Endodermal cell (in vitro differentiated cells): ENCODE data around the gene SAMD14. TPM values are rescaled to one million over a fixed set of nuclear protein-coding genes. Genes with fewer than 3 reads are reported as not detected.

Experiments used
- DNase-seq: peaks from one replicate; pipeline ENCODE4 v3.0.0-alpha.2; 2017
- H3K27ac ChIP-seq: 2 replicates; pipeline ENCODE4 v1.5.1; 2013; ENCODE audit warnings: mild to moderate bottlenecking, low read depth, low read length, moderate library complexity
- H3K27me3 ChIP-seq: 2 replicates; pipeline ENCODE4 v1.6.1; 2013; ENCODE audit warnings: mild to moderate bottlenecking, low read length, moderate library complexity; ENCODE audit not compliant: insufficient read depth, control insufficient read depth, poor library complexity, severe bottlenecking
- H3K36me3 ChIP-seq: 2 replicates; pipeline ENCODE4 v1.7.0; 2013; ENCODE audit warnings: mild to moderate bottlenecking, low read length, moderate library complexity; ENCODE audit not compliant: control insufficient read depth, insufficient read depth
- H3K4me1 ChIP-seq: one replicate; pipeline ENCODE4 v1.7.0; 2013; ENCODE audit warnings: low read length; ENCODE audit not compliant: control insufficient read depth, insufficient read depth
- H3K4me3 ChIP-seq: 2 replicates; pipeline ENCODE4 v1.5.1; 2013; ENCODE audit warnings: mild to moderate bottlenecking, low read length, moderate library complexity
- H3K9ac ChIP-seq: 2 replicates; pipeline ENCODE4 v1.6.1; 2013; ENCODE audit warnings: mild to moderate bottlenecking, low read length, moderate library complexity; ENCODE audit not compliant: poor library complexity, severe bottlenecking; ENCODE audit errors: extremely low read depth
- H3K9me3 ChIP-seq: 2 replicates; pipeline ENCODE4 v1.6.1; 2013; ENCODE audit warnings: mild to moderate bottlenecking, low read length, moderate library complexity; ENCODE audit not compliant: control insufficient read depth
- H3K27ac Mint-ChIP-seq: 2 replicates; pipeline ENCODE4 v1.8.0; 2020; ENCODE audit warnings: mixed read lengths
- H3K27me3 Mint-ChIP-seq: 2 replicates; pipeline ENCODE4 v1.8.0; 2021; ENCODE audit warnings: mild to moderate bottlenecking, mixed read lengths; ENCODE audit not compliant: insufficient read depth
- H3K36me3 Mint-ChIP-seq: 2 replicates; pipeline ENCODE4 v1.8.0; 2020; ENCODE audit warnings: low read depth, mixed read lengths
- H3K4me1 Mint-ChIP-seq: 2 replicates; pipeline ENCODE4 v1.8.0; 2020; ENCODE audit warnings: mixed read lengths
- H3K4me3 Mint-ChIP-seq: 2 replicates; pipeline ENCODE4 v1.8.0; 2020; ENCODE audit warnings: mild to moderate bottlenecking, moderate library complexity, mixed read lengths
- H3K9me3 Mint-ChIP-seq: 2 replicates; pipeline ENCODE4 v1.8.0; 2020; ENCODE audit warnings: mild to moderate bottlenecking, mixed read lengths
- WGBS, 2 experiments: methylation state at CpG; one replicate each; pipeline versions ENCODE4 v1.1.5 to v1.1.7; 2013; ENCODE audit warnings: missing lambda C conversion rate in 2 of 2, mixed read lengths in 1 of 2; ENCODE audit not compliant: insufficient coverage in 1 of 2, insufficient read length in 1 of 2; 5-methylcytosine and 5-hydroxymethylcytosine counted together
- total RNA-seq, 2 donors: library from RNA; stranded (reverse); fragmentation: NEBNext Ultra II Directional in 1 of 2; extraction: Animal tissue kit (Norgen Biotek cat#: 25700) in 1 of 2; gene quantifications; 2 replicates in 1 of 2; 3 replicates in 1 of 2; pipeline ENCODE4 v1.2.1, GENCODE V29; 2021
- TF ChIP-seq, protein P1 (sequence below): fragments of 200-600 bp; sonication (generic); conservative IDR thresholded peaks from 2 replicates; pipeline ENCODE4 v1.5.0; 2021; ENCODE audit warnings: antibody characterized with exemption, mild to moderate bottlenecking

Gene SAMD14
- total RNA-seq, 2 donors from 2014 or later: 9.5 to 23.2 TPM

DNA sequence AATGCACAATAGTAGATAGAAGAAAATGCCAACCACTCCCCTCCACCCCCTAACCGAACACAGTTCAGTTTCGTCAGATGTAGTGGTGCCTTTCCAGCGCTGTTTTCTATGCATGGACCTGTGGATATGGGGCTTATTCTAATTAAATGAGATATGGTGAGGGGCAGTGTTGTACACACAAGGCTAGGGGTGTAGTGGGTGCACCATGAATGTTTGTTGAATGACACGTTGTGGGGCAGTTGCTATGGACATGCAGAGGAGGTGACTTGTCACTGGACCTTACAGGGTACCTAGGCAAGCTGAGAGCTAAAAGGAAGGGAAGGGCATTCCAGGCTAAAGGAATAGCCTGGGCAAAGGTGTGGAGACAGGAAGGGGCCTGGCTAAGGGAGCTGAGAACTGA lies 31.4 kb downstream of the SAMD14 start:
- H3K27me3 ChIP-seq: no peaks in the 10 kb centered on the region
- Mint-ChIP-seq H3K4me3 (no peak overlapping the region), H3K36me3 (peaks cover 11% of the 10 kb centered on the region), H3K9me3 (no peaks in the 10 kb centered on the region), H3K27ac (no peak overlapping the region), H3K4me1 (peaks cover 37% of the 10 kb centered on the region), H3K27me3 (no peaks in the 10 kb centered on the region)
- H3K4me3 ChIP-seq: no peak overlapping the region
- no peaks in the 10 kb centered on the region for H3K9me3 ChIP-seq
- no peak overlapping the region for H3K9ac ChIP-seq
- DNase-seq: no peak
- peaks cover 7% of the 10 kb centered on the region for H3K4me1 ChIP-seq
- no peak overlapping the region for H3K27ac ChIP-seq
- H3K36me3 ChIP-seq: peaks cover 8% of the 10 kb centered on the region
- 89 to 92% methylated on average over 1 to 4 of the region's 4 CpGs for WGBS, 2 experiments
- TF ChIP-seq, protein P1, sequence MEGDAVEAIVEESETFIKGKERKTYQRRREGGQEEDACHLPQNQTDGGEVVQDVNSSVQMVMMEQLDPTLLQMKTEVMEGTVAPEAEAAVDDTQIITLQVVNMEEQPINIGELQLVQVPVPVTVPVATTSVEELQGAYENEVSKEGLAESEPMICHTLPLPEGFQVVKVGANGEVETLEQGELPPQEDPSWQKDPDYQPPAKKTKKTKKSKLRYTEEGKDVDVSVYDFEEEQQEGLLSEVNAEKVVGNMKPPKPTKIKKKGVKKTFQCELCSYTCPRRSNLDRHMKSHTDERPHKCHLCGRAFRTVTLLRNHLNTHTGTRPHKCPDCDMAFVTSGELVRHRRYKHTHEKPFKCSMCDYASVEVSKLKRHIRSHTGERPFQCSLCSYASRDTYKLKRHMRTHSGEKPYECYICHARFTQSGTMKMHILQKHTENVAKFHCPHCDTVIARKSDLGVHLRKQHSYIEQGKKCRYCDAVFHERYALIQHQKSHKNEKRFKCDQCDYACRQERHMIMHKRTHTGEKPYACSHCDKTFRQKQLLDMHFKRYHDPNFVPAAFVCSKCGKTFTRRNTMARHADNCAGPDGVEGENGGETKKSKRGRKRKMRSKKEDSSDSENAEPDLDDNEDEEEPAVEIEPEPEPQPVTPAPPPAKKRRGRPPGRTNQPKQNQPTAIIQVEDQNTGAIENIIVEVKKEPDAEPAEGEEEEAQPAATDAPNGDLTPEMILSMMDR: no peak

DNA sequence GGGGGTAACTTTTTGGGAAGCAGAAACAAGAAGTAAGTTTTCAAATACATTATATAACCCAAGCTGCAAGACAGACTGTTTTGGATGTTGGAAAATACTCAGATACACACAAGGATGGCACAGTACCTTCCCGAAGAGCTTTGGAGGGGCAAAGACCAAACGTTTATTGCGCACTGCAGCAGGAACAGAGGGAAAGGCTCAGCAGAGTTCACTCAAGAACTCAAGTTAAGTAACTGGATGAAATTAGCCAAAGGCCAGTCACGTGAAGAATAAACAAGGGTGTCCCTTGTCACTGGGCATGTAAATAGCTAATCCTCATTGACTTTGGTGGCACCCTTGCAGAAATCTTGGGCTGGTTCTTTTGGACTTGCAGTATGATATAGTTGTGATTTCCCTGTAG lies 32.0 kb downstream of the SAMD14 start:
- TF ChIP-seq, protein P1: no peak
- Mint-ChIP-seq H3K36me3 (peaks cover 11% of the 10 kb centered on the region), H3K27ac (no peak overlapping the region), H3K4me3 (no peak overlapping the region), H3K9me3 (no peaks in the 10 kb centered on the region), H3K27me3 (peaks cover under 1% of the 10 kb centered on the region), H3K4me1 (peaks cover 37% of the 10 kb centered on the region)
- WGBS, 2 experiments: 92 to 96% methylated on average over 4 of the region's 4 CpGs
- H3K9ac ChIP-seq: no peak overlapping the region
- DNase-seq: no peak
- no peaks in the 10 kb centered on the region for H3K27me3 ChIP-seq
- no peak overlapping the region for H3K27ac ChIP-seq
- peaks cover 7% of the 10 kb centered on the region for H3K4me1 ChIP-seq
- no peaks in the 10 kb centered on the region for H3K9me3 ChIP-seq
- H3K36me3 ChIP-seq: peaks cover 8% of the 10 kb centered on the region
- no peak overlapping the region for H3K4me3 ChIP-seq

DNA sequence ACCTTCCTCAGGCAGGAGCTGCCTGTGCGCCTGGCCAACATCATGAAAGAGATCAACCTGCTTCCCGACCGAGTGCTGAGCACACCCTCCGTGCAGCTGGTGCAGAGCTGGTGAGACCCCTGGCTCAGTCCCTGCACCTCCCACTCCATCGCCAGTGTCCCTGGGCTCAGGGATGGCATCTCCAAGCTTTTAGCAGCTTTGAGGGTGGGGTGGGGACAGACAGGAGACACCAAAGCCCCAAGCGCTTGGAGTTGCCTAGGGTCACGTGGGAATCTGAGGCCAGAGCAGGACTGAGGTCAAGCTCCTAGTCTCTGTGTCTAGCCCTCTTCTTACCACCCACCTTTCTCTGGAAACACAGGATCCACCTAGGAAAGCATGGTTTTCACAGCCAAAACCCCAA lies 32.5 kb downstream of the SAMD14 start:
- Mint-ChIP-seq H3K27me3 (peaks cover 3% of the 10 kb centered on the region), H3K36me3 (peaks cover 11% of the 10 kb centered on the region), H3K4me3 (no peak overlapping the region), H3K4me1 (peaks cover 37% of the 10 kb centered on the region), H3K9me3 (no peaks in the 10 kb centered on the region), H3K27ac (no peak overlapping the region)
- H3K9me3 ChIP-seq: no peaks in the 10 kb centered on the region
- TF ChIP-seq, protein P1: no peak
- H3K36me3 ChIP-seq: peaks cover 8% of the 10 kb centered on the region
- H3K4me3 ChIP-seq: no peak overlapping the region
- 50 to 74% methylated on average over 2 to 7 of the region's 7 CpGs for WGBS, 2 experiments
- H3K27ac ChIP-seq: no peak overlapping the region
- H3K4me1 ChIP-seq: peaks cover 7% of the 10 kb centered on the region
- no peak for DNase-seq
- H3K27me3 ChIP-seq: no peaks in the 10 kb centered on the region
- no peak overlapping the region for H3K9ac ChIP-seq
